Dermis microvascular lymphatic vessel endothelial cell (primary cell): ENCODE measurements around the gene PRCD. TPM values are rescaled to one million over a fixed set of nuclear protein-coding genes. Genes with fewer than 3 reads are reported as not detected.

Source experiments
- DNase-seq, 2 donors: peaks; one replicate each; pipeline versions ENCODE4 v3.0.0 to v3.0.0-alpha.2; 2010; ENCODE audit warnings: low read depth in 2 of 2
- total RNA-seq: library from RNA; depleted of rRNA; stranded (reverse); fragments of >200 nt; gene quantifications from 2 replicates; pipeline ENCODE4 v1.2.1, GENCODE V29; 2014

PRCD gene
- total RNA-seq, 1 donor from 2014 or later: 0.39 TPM

DNA sequence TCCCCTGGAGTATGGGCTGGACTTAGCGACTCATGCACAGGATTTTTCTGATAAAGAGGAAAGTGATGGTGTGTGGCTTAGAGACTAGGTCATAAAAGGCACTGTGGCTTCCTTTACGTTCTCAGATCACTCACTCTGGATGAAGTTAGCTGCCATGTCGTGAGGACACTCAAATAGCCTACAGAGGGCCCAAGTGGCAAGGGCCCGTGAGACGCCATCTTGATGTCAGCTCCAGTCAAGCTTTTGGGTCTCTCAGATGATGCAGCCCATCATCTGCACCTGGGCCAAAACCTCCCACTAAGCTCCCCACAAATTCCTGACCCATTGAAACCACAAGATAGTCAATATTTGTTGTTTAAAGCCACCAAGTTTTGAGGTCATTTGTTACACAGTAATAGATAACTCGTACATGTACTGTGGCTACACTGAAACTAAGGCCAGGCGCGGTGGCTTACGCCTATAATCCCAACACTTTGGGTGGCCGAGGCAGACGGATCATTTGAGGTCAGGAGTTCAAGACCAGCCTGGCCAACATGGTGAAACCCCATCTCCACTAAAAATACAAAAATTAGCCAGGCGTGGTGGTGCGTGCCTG lies 31.1 kb downstream of the PRCD start:
- no peak for DNase-seq

DNA sequence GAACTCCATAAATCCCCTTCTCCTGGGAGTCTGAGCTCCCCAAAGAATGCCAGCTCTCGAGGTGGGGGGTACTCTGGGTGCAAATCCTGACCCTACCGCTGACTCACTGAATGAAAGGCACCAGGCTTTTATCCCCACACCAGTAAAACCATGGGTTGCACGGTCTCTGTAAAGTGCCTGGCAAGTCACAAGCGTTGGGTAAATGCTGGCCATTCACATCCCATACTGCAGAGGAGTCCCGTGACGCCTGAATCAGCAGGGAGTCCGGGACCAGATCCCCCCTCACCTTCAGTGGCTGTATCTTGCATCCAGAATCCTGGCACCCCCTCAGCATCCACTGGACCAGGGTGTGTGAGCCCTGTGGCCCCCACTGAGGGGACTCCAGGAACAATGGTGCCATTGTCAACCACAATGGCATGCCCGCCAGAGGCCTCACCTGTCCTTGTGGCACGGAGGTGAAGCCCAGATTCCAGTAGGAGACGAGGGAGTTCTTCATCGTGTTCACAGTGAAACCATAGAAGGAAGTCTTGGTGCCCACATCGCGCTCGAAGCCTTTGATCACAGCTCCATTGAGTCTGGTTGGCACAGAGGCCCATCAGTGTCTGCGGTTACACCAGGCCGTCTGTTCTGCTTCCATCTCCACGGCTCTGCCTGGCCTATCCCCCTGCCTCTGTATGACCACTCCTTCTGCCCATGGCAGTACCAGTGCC lies 32.5 kb downstream of the PRCD start:
- DNase-seq: no peak

DNA sequence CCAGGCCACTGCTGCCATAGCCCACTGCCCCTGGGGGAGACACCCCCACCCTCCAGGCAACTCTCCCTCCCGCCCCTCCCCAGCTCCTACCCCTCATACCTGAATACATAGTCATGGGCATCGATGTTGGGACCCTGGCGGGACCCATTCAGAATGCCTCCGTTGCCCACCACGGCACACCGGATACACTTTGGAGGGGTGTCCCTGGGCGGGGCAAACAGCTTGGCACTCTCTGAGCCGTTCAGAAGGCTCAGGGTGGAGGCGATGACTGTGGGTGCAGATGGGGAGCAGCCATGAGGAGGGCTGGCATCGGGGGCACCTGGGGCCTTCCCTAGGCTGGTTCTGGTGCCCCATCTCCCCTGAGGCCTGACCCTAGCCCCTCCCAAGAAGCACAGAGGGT lies 33.3 kb downstream of the PRCD start:
- no peak for DNase-seq

DNA sequence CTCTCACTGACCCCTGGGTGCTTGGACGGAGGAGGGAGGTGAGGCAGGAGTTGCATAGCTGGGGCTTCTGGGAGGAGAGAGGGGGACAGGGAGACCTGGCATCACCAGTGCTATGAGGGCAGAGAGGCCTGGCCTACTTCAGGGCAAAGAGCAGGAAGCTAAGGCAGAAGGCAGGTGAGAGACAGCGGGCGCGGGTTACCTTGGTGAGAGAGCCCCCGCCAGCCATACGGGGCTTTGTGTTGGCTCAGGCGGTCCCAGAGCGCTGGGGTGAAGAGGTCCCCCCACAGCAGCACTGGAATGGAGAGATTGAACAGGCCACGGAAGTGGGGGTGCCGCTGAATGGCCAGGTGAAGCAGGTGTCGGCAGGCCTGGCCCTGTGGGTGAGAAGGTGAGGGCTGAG lies 34.3 kb downstream of the PRCD start:
- DNase-seq: no peak

DNA sequence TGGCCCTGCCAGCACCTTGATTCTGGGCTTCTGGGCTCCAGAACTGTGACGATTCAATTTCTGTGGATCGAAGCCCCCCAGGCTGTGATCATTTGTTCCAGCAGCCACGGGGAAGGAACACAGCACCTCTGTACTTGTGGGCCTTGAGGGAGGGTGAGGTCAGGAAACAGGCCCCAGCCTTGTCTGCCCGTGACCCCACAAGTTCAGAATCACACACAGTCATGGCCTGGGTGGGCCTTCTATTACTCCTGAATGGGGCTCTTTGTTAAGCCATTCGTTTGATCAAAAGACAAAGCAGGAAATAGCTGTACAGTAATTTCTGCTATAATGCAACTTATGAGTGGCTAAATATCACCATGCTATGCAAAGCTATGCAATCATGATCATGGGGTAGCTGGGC lies 35.7 kb downstream of the PRCD start:
- no peak for DNase-seq

DNA sequence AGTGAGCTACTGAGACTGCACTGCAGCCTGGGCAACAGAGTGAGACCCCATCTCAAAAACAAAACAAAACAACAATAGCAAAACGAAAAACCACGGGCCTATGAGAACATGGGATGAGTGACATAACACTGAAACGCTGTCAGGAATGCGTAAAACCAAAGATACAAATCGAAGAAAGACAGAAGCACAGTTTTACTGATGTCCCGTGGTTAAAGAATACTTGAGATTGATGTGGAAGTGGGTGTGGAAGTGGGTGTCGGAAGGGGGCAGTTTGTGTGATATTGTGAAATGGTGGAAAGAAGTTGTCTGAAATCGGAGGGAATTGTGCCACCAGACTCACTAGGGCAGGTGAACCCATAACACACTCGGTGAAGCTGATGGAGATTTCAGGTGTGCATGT lies 36.3 kb downstream of the PRCD start:
- DNase-seq: no peak

DNA sequence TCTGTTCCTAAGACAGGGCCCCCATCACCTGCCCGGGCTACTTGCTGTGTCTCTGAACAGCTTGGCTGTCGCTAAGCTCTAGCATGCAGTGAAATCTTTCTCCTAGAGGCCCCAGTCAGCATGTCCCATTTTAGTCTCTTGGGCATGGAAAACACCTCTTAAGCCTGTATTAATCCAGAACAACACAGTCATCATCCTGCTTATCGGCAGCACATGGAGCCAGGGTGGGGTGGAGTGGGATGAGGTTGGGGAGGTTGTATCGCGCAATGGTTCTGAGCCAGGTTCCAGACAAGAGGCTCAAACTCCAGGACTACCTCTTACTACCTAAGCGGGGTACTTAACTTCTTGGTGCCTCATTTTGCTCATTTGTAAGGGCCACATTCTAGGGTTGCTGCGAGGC lies 38.0 kb downstream of the PRCD start:
- DNase-seq: no peak

DNA sequence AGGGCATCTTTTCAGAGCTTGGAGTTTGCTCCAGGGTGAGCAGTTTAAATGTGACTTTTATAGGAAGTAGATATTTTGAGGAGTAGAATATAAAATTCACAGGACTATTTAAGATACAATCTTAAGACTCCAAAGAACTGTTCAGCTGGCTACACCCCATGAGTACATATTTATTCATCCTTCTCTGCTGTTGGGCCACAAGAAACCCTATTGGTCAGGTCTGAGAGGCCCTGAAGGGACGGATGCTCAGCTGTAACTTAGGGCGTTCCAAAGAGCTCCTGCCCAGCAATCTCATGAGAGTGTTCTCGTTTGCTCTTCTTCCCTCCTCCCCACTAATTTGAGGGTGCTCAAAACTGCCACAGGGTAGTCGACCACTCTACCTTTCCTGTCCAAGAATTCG lies 38.5 kb downstream of the PRCD start:
- no peak for DNase-seq

DNA sequence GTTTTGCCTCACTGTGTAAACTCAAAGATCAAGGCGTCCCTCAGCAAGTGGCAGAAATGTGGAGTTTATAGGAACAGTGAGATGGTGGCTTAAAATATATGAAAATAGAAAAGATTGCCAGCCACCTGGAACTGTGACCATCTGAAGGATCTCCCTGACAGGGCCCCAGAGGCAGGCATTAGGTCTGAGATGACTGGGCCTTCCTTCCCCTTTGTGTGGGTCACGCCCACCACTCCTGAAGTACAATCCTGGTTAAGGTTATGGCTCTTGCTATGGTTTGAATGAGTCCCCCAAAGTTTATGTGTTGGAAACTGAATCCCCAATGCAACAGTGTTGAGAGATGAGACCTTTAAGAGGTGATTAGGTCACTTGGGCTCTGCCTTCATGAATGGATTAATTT lies 39.4 kb downstream of the PRCD start:
- no peak for DNase-seq

DNA sequence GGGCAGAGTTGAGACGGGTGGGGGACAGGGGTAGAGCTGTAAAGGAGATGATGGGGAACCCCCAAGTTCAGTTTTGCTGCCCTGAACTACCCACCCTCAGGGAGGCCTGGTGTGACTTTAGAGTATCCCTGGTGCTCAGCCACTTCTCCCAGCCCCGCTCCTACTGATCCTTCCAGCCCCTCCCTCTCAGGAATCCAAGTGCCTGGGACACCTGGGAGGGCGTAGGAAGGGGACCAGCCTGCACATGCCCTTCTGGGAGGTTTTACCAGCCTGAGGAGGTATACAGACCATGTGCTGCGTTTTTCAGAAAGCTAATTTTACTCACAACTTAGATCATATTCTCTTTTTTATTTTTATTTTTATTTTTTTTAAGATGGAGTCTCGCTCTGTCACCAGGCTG lies 41.7 kb downstream of the PRCD start:
- no peak for DNase-seq

DNA sequence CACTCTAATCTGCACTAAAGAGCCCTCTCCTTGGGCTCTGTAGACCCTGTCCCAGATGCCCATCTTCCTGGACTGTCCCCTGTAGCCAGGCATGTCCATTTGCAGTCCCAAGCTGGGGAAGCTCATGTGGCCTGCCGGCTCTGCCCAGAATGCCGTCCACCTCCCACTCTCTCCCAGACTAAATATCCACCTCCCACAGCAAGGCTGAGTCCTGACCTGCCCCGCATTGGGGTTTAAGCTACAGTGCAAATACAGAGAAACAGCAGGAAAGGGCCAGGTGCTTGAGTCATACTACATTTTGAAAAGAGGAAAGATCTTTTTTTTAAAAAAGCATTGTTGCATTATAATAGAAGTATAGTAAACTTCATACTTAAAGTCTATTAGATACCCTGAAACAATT lies 42.8 kb downstream of the PRCD start:
- no peak for DNase-seq

DNA sequence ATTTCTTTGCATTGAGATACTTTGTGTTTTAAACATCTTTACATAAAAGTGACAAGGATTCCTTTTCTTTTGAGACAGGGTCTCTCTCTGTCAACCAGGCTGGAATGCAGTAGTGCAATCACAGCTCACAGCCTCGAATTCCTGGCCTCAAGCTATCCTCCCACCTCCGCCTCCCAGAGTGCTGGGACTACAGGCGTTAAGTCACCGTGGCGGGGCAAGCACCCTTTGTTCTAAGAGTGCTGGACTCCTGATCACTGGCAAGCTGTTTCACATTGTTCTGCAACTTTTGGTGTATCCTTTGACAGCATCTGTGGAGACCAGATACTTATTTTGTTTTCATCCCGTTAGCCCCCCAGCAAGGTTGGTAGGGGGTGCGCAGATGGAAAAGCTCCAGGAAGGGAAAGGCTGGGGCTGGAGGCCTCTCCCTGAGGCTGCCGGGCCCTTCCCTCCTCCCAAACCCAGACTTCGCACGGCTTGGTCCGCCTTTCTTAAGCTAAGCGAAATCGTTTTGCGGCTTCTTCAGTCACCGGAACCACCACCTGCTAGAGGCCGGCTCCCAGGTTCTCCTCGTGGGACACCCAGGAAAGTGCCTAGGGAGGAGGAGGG lies 44.7 kb downstream of the PRCD start:
- no peak for DNase-seq

DNA sequence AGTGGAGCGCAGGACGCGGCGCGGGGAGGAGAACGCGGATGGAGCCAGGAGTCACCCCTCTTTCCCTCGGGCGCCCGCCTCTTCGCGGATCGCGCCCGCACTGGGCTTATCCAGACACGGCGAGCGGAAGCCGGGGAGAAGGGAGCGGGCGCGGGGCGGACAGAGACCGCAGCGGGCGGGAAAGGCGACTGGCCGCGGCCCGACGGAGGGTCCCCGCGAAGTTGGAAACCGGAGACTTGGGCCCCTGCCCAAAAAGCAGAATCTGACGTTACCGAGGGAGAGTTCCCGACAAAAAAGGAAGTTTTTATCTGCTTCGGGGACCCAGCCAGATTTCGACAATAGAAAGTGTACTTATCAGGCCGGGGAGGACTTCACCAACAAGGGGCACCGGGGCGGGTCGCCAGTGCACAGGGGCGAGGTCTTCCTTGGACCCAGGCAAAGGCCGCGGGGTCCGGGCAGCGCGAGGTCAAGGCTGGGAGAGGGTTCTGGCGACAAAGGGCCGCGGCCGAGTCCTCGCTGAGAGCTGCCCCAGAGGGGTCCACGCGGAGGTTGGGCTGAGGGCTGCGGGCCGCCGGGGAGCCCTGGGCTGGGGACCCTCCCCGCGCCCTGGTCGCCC lies 45.3 kb downstream of the PRCD start:
- DNase-seq: no peak

DNA sequence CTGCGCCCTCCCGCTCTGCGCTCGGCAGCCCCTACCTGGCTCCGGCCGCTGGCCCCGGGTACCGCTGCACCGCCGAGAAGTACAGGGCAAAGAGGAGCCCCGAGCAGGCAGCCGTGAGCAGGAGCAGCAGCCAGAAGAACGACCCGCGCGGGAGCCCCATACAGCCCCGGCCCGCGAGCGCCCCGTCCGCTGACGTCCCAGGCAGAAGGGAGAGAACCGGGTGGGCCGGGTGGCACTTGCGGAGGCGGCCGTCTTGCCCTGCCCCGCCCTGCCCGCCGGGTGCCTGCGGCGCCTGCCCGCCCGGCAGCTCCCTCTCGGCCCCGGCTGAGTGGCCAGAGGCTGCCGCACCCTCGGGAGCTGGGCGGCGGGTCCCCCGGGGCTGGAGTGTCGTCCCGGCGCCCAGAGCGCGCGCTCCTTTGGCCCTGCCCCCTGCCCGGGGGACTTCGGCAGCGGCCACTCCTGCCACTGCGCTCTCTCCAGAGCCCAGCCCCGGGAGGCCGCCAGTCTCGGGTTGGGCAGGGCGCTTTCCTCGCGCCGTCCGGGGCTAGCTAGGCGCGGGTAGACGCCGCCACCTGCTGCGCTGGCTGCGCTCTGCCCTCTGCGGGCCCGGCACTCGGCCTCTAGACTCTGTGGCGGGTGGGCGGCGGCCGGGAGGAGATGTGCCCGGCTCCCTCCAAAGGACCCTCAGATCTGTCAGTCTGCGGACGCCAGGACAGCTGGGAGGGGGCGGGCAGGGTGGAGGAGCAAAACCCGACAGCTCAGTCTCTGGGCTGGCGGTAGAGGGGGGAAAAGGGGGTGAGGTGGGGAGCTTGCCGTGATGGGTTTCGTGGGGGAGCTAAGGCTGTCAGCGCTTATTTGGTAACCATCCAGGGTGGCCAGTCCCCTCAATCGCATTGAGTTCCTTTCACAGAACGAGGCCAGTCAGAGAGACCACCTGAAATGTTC lies 46.1 kb downstream of the PRCD start, which contains the start of gene ST6GALNAC2:
ST6GALNAC2 (minus strand) TSS at position 212 of the 945 bp plus-strand sequence; CDS start at position 160, 52 bp downstream.
- peak in 1 of 2 donors; percentile 64 for DNase-seq

DNA sequence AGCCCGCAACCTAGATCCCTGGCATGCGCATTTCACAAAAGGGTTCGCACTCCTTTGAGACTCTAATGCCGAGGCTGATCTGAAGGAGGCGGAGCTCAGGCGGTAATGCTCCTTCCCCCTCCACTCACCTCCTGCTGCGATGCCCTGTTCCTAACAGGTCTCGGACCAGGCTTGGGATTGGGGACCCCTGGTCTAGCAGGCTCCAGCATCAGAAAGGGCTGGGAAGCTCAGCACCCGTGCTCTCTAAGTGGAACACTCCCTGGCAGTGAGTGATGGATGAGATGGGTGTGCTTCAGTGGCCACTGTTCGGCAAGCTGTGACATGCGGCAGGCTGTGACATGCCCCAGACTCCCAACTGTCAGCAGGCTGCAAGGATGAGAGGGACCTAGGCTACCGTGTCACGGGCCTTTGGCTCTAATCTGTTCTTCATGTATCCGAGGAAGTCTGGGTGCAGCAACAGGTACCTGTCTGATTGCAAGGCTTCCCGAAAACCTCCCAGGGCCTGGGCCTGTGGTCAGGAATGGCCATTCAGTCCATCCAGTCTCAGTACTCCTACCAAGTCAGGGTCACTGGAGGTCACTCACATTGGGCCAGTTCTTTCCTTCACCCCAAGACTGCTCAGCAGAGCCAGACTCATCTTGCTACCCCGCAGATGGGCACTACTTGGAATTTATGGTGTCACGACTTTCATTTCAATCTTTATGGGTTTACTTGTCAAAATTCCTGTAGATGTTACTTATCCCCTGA lies 47.1 kb downstream of the PRCD start:
- DNase-seq: no peak

DNA sequence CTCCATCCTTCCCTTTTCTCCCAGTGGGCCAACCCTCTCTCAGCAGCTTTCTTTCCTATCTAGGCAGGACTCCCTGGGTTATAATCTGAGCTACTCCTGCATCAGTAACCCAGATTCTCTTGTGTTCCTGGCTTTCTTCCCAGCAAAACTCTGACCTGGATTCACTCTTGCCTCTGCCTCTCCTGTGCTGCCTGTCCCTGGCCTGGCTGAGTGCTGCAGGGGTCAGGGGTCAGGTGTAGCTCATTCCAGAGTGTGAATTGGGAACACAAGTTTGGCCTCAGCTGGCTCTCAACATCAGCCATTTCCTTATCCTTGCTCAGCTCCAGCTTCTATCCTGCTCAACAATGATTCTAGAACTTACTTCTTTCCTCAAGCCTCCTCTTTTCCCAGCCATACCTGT lies 48.3 kb downstream of the PRCD start:
- no peak for DNase-seq

DNA sequence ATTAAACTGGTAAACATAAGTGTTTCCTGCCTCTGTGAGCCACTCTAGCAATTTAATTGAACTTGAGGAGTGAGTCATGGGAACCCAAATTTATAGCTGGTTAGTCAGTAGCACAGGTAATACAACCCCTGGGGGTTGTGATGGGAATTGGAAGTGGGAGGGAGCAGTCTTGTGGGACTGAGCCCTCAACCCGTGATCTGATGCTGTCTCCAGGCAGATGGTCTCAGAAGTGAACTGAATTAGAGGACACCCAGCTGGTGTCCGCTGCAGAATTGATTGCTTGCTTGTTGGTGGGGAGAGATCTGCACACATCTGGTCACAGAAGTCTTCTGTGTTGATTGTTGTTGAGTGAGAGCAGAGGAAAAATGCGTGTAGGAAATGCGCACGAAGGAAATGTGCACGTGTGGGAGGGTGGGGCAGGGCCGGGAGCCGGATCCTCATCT lies 53.6 kb downstream of the PRCD start:
- DNase-seq: no peak

DNA sequence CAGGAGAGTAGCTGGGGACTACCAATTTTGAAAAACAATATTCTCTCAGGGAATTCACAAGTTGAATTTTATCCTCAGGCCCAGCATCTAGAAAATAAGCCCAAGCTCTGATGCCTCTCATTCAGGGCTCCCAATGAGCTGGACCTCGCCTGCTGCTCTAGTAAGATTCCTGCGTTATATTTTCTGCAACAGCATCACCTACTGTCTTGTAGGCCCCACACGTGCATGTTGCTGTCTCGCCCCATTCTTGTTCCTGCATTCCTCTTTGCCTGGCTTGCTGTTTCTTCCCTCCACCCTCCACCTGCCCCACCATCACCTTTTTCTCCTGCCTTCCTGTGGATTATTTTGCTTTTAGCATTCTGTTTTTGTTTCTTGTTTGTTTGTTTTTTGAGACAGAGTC lies 54.1 kb downstream of the PRCD start:
- DNase-seq: no peak

DNA sequence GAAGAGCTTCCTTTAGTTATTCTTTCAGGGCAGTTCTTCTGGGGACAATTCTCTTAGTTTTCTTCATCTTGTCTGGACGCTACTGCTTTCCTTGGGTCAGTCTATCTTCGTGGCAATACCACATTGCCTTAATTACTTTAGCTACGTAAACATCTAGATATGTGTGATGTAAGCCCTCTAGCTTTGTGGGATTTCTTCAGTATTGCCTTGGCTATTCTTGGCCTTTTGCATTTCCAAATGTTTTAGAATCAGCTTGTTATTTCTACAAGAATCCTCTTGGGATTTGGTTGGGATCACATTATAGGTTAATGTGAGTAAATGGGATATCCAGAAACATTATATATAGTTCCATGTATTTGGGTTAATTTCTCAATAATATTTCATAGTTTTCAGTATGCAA lies 54.8 kb downstream of the PRCD start:
- DNase-seq: no peak
